ENCODE results near the gene PRKAR1B.

- TF ChIP-seq, protein P1, sequence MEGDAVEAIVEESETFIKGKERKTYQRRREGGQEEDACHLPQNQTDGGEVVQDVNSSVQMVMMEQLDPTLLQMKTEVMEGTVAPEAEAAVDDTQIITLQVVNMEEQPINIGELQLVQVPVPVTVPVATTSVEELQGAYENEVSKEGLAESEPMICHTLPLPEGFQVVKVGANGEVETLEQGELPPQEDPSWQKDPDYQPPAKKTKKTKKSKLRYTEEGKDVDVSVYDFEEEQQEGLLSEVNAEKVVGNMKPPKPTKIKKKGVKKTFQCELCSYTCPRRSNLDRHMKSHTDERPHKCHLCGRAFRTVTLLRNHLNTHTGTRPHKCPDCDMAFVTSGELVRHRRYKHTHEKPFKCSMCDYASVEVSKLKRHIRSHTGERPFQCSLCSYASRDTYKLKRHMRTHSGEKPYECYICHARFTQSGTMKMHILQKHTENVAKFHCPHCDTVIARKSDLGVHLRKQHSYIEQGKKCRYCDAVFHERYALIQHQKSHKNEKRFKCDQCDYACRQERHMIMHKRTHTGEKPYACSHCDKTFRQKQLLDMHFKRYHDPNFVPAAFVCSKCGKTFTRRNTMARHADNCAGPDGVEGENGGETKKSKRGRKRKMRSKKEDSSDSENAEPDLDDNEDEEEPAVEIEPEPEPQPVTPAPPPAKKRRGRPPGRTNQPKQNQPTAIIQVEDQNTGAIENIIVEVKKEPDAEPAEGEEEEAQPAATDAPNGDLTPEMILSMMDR (IDR thresholded peaks at IDR 0.05; ENCODE audit: insufficient read depth, low read depth, low read length) = no peak
- TF ChIP-seq EZH2 (IDR thresholded peaks at IDR 0.05; ENCODE audit: insufficient read depth, low read length) = no peak
Observed at GRCh38 chr7:655758-656157, 71.3 kb downstream of the PRKAR1B start.

Measured in astrocyte (in vitro differentiated cells and primary cell).